Right renal pelvis (tissue), 4 donors: Measurements from ENCODE around the gene HOXD3. TPM values are rescaled to one million over a fixed set of nuclear protein-coding genes. Genes with fewer than 3 reads are reported as not detected.
A peak's percentile ranks its signal among the peaks of the same experiment; 100 is the strongest.

ENCODE experiments used
- DNase-seq, 4 donors: peaks; one replicate each; pipeline ENCODE4 v3.0.0-alpha.2; 2013; ENCODE audit warnings: low read depth in 4 of 4, low spot score in 3 of 4, missing footprints in 1 of 4
- polyA plus RNA-seq, 4 donors: library from polyadenylated mRNA; unstranded; fragments of 120-200 nt; gene quantifications; one replicate each; pipeline ENCODE4 v1.2.1, GENCODE V29; 2013; ENCODE audit not compliant: insufficient read length in 4 of 4

Gene HOXD3
- polyA plus RNA-seq, 4 donors, result 25.2 to 30.0 (median 26.8) TPM

DNA sequence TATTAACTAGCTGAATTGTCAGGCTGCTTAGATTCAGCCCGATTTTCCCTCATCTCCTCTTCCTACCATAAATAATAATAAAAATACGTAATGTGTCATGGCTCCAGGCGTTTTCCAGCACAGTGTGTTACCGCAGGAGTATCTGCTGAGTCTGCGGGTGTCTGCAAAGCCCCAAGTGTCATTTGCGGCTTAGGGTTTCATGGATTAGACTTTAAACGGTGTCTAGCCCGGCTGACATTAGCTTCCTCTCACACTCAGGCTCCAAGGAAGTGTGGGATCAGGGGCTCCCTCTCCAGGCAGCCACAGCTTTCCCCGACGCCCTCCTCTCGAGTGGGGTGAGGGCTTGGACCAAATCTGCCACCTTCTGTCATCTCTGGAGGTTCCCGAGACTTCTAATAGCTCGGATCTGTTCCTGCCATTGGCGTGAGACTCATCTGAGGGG, 17.3 kb downstream of the HOXD3 start:
- DNase-seq, result no peak

DNA sequence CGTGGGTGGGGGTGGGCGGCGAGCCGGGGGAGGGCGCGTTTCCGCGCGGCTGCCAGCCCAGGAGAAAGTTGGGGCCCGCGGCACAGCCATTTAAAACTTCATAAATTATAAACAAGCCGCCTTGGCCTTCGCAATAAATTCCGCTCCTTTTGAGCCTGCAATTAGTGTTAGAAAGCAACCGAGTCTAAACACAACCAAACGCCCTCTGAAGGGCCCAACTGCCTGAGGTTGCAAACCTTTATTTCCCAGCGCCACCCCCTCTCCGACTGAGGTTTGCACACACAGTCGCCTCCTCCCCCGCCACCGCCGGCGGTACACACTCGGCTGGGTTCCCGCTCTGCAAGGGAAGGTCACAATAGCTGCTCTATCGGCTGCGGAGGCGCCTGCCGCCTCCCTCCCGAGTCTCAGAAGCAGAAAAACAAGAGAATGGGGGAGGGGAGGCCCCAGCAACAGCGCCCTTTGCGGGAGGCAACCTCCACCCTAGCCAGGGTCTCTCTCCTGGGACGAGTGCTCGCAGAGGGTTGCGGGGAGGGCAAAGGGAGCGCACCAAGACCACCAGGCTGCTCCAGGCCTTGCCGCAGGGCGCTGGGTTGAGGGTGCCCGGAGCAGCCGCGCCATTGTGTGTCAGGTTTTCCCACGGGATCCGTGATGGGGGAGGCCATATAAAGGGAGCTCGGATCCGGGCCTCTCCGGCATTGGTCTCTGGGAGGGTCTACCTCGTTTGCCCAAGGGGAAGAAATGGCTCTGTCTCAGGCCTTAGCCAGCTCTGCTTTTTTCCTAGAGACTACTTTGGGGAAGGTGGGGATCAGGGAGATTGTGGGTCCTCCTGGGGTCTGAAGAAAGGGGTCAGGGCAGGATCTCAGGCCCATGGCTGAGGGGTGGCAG, 18.0 kb downstream of the HOXD3 start:
- DNase-seq, result peak in 1 of 4 donors; percentile 84

DNA sequence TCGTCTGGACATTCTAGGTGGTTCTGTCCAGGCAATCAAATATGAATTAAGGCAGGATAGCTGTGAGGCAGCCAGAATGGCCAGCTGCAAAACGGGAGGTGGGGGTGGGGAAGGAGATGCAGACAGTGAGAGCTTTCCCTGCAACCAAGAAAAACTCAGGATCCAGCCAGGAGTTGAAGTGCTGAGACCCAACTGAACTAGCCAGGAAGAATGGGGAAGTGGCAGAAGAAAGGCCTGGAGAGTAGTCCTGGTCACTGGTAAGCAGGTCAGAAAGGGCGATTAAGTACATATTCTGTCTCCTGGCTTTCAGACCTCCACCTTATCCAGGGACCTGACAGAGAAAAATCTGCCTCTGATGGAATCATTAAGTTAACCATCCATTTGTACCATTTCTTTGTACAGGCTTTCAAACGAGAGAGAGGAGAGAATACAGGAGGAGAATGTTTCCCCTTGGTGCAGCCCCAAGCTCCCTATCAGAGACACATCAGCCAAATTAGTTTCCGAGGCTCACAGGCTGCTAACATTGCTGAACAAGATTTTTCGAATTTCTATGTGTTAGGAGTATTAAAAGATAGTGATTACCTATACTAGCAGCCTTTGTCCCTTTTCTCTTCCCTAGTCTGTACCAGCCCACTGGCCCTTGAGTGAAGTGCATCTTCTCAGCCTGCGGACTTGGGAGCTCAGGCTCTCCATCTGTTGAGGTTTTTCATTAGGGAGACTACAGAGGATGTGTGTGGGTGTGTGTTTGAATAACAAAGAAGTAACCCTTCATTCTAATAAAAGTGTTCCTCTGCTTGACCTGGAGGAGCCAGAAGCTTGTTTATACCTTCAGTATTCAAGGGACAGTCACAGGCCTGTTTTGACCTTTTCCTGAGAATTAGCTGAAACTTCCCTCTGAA, 18.9 kb downstream of the HOXD3 start:
- no peak for DNase-seq

DNA sequence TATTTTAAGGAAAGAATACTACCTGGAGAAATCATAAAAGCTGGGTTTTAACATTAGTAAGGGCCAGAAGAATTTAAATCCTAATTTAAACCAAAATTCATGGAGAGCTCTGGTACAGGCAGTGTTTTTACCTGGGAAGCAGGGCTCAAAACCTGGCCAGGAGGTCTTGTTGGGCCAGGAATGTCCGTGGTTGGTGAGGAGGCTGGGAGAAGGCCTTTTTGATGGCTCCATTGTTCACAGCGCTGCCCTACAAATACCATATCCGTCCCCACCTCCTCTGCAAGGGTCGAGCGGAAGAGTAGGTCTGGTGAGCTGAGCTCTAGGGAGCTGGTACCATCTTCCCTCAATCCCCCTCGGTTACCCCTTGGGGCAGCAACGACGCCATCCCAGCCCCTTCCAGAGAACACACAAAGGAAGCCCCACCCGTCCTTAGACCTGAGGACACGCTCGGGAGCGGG, 20.5 kb downstream of the HOXD3 start:
- no peak for DNase-seq

DNA sequence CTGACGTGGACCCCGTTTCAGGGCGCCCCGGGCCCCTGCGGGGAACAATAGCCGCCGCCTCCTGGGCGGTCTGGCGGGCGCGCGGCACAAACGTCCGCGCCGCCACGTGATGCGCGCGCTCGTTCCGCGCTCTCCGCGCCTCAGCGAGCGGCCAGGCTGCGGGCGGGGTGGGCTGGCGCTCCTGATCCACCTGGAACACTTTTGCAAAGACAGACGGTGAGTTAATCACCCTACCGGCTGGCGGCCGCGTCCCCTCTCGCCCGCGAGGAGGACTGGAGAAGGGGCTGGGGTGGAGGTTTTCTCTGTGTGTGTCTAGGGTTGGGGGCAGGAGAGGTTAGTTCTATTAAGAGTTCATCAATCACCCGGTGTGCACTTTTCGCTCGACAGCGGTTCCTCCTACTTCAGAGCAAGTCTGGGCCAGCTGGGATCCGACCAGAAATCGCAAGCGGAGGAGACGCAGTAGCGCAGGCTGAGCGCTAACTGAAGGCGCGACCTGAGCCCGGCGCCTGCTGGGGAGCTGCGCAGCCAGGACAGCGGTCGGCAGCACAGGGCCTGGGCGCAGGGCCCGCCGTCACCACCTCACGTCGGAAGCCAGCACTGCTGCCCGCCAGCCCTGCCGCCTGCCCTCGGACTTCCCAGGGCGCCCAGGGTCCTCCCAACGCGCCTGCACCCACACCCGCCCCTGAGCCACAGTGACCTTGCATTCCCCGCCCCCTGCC, 21.1 kb downstream of the HOXD3 start:
- no peak for DNase-seq

DNA sequence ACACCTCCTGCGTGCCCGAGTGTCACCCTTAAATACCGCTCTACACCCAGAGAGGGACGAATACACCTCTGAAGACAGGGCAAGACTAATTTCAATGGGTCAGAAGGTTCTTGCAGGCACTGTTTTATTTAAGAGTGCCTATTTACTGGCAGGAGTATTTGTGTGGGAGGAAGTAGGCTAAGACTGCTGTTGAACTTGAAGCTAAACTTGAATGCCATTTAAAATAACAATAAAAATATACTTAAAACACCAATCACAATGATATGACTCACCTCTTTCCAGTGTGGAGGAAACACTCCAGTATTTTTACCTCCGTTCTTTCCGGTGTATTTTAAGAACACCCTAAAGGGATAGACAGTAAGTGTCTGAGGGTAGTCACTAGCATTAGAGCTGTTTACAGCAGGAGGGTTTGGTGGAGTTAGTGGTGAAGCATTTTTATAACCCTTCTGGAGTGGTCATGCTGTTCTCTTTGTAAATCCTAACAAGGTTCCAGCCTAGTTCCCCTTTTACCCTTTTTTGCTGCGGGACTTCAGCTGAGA, 21.7 kb downstream of the HOXD3 start:
- no peak for DNase-seq

DNA sequence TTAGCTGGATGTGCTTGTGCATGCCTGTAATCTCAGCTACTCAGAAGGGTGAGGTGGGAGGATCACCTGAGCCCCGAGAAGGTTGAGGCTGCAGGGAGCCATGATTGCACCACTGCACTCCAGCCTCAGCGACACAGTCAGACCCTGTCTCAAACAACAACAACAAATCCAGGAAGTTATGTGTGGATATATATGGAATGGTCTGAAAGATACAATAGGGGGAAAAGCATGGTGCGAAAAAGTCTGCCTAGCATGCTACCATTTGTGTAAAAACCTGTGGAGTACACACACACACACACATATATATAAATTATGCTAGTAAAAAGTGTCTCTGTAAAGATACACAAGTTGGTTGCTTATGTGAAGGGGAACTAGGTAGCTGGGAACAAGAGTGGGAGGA, 24.4 kb downstream of the HOXD3 start:
- no peak for DNase-seq

DNA sequence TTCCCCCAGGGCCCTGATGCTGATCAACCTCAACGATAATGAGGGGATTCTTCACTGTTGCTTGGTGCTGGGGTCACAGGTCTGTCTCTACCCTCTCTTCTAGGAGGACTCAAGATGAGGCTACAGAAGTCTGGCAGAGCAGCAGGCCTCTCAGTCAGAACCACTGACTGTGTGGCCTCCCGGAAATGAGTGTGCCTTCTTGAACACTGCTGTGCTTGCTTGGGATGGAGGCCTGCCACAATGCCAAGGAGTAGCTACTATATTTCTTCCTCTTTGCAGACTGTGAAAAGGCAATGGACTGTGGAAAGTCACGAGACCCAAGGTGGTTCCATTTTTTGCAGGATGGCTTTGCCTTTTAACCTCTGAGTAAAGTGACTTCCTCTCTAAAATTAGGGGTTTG, 25.6 kb downstream of the HOXD3 start:
- DNase-seq, result no peak

DNA sequence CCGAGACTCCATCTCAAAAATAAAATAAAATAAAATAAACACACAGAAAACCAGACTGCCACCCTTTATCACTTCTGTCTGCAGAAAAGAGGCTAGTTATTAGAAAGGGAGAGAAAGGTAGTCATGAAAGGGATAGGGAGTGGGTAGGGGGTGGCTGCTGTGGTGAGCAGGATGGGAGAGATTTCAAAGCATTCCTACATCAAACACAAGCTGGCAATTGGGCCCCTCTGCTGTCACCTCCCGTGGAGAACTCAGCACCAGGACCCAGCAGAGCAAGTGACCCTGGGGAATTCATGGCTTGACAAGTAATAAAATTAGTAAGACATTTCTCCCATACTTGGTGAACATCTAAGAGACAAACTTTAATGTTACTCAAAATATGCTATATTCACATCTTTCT, 27.6 kb downstream of the HOXD3 start:
- no peak for DNase-seq

DNA sequence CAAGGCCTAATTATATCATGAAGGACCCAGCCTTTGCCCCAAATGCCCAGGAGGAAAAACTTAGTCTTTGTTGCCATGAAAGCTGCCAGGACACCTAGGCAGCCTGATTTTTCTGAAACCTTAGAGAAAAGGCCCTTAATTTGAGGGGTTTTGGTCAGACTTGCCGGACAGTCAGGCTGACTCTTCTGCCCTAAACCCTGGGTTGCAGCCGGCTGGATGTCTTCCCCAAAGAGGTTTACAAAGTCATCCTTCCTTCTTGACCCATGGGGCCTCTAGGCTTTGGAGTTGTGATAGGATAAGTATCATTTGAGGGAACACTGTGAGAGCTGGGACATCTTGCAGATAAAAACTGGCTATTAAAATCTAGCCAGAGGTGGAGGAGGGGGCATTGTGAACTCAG, 28.9 kb downstream of the HOXD3 start:
- no peak for DNase-seq

DNA sequence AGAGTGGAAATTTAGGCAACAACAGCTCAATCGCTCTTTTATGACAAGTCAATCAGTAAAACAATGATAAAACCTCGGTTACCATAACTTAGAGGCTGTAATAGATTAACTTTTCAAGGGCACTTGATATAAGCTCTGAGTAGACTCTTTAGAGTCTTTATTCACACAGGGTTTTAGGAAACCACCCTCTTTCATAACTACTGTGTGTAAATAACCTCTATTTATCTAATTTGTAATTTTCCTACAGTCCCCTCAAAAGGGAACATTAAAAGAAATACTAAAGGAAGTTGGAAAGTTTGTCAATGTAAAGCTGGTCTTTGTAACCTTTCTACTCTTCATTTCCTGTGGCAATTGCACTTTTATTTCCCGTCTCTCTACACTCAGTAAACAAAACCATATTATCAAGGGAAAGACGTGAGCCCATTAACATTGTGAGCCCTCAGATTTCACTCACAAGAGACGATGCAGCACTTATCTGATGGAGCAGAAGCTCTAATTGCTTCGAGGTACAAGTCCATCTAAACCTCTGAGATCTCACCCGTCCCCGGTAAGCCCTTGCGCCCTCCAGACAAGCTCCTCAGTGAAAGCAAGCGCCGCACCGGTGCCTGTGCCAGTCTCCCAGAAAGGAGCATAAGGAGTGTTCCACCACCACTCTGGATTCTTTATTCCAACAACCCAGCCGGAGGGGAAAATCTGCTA, 30.2 kb downstream of the HOXD3 start:
- no peak for DNase-seq

DNA sequence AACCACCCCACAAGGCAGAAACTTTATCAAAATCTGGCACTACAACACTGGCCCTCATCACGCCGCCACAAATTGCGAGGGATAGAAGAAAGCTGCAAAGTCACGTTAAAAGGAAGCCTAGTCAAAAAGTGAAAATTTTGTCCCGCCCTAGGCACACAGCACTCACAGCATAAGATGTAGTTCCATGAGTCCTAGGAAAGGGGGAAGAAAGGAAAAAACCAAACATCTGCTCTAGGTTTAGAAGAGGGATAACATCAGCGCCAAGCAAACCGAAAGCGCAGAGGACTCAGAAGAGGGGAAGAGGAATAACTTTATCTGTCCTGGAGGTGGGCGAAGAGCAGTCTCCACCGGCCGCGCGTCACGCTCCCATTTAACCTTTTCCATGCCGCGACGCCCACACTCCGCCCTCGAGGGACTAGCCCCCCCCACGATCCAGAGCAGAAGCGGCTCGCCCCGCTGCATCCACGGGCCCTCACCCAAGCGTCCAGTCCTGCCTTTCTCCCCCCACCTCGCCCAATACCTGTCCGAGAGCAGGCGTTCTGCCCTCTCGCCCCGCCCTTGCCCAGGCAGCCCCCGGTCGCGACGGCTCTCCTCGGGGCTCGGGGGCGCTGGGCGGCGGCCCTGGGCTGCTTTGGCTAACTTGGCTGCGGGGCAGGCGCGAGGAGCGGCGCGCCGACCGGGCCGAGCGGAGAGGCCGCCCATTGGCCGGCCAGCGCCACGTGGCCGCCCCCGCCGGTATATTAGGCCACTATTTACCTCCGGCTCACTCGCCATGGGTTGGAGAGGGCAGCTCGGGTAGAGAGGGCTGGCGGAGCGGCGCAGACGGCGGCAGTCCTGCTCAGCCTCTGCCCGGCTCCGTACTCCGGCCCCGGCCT, 31.0 kb downstream of the HOXD3 start, which contains the start of gene HOXD1:
HOXD1 (plus strand) TSS at position 770 of the 875 bp plus-strand sequence. CDS start 134 bp downstream, outside the sequence.
- DNase-seq, result no peak

DNA sequence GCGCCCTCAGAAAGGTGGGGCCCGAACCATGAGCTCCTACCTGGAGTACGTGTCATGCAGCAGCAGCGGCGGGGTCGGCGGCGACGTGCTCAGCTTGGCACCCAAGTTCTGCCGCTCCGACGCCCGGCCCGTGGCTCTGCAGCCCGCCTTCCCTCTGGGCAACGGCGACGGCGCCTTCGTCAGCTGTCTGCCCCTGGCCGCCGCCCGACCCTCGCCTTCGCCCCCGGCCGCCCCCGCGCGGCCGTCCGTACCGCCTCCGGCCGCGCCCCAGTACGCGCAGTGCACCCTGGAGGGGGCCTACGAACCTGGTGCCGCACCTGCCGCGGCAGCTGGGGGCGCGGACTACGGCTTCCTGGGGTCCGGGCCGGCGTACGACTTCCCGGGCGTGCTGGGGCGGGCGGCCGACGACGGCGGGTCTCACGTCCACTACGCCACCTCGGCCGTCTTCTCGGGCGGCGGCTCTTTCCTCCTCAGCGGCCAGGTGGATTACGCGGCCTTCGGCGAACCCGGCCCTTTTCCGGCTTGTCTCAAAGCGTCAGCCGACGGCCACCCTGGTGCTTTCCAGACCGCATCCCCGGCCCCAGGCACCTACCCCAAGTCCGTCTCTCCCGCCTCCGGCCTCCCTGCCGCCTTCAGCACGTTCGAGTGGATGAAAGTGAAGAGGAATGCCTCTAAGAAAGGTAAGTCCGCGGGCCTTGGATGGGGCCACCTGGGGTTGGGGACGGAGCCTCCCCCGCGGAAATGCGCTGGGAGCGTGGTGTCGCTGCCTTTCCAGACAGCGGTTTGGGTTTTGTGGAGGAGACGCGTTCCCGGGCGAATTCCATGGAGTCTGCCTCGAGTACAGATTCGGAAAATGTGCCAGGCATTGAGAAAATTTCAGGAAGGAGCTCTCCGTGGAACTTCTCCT, 31.9 kb downstream of the HOXD3 start:
- no peak for DNase-seq

DNA sequence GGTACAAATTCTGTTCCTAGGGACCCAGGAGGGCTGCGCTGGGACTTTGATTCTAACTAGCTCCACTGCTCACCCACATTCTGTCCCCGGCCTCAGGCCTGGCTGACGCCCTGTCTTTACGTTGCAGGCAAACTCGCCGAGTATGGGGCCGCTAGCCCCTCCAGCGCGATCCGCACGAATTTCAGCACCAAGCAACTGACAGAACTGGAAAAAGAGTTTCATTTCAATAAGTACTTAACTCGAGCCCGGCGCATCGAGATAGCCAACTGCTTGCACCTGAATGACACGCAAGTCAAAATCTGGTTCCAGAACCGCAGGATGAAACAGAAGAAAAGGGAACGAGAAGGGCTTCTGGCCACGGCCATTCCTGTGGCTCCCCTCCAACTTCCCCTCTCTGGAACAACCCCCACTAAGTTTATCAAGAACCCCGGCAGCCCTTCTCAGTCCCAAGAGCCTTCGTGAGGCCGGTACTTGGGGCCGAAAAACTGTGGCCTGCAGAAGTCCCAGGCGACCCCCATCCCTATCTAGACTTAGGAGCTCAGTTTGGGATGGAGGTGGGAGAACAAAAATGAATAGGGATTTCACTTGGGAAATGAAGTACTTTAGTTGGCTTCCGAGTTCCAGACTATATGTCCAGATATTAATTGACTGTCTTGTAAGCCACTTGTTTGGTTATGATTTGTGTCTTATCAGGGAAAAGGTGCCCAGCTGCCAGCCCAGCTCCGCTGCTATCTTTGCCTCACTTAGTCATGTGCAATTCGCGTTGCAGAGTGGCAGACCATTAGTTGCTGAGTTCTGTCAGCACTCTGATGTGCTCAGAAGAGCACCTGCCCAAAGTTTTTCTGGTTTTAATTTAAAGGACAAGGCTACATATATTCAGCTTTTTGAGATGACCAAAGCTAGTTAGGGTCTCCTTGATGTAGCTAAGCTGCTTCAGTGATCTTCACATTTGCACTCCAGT, 32.9 kb downstream of the HOXD3 start:
- no peak for DNase-seq

DNA sequence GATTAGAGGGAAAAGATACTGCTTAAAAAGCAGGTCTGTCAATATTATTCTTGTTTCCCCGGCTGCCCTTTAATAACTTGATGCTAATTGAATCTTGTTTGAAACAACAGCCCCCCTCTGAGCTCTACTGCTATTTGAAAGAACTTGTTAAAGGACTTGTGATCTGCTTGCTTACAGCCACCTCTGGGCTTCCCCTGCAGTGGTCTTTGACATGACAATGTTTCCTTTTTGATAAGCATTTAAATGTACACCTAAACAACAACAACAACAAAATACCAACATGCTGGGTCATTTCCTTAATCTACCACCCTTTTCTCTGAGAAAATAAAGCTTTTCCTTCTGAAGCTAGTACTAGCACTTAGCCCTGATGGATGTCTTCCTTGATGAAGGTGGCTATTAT, 35.2 kb downstream of the HOXD3 start:
- no peak for DNase-seq

DNA sequence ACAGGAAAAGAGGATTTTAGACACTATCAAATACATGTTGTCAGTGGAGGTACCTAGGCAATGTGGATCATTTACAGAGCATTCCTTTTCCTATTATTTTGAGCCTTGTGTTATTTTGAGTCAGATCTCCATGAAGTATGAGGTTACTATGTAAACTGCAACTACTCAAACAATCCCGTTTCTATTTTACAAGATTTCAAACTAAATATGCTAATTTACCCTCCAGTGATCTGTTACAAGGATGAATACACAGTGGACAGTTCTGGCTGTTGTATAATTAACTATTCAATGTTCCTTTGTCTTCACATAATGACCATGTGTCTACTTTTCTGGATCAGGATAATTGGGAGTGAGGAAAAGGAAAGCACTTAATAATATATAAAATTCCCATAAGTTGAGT, 35.9 kb downstream of the HOXD3 start:
- DNase-seq, result no peak

DNA sequence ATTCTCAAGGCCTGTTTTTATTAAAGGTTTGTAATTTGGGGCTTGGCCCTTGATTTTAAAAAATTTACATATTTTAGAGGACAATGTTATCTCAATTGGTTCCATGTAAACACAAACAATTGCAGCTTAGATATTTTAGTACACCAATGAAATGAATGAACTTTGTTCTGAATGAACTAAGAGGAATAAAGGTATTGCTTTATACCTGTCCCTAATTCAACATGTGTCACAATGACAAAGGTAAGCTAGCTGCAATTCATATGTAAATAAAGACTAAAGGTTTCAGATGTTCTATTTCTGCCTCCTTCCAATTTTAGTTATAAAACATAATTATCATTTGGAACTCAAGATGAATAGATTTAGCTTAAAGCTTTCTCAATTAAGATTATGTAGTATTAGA, 42.8 kb downstream of the HOXD3 start:
- DNase-seq, result no peak
